Mesenchymal stem cell (in vitro differentiated cells and primary cell): ENCODE measurements around the gene COLQ.

Source experiments
- DNase-seq: peaks from one replicate; pipeline ENCODE4 v3.0.0-alpha.2; 2013
- H2AFZ ChIP-seq: one replicate; pipeline ENCODE4 v1.6.1; 2013; ENCODE audit warnings: low read depth, mild to moderate bottlenecking, control low read depth, inconsistent platforms, low read length, moderate library complexity
- H2AK5ac ChIP-seq: 2 replicates; pipeline ENCODE4 v1.6.1; 2013; ENCODE audit warnings: low read length, moderate library complexity, mild to moderate bottlenecking, inconsistent platforms; ENCODE audit not compliant: severe bottlenecking
- H2BK120ac ChIP-seq: one replicate; pipeline ENCODE4 v1.6.1; 2013; ENCODE audit warnings: low read depth, mild to moderate bottlenecking, inconsistent platforms, low read length, moderate library complexity
- H2BK12ac ChIP-seq, 2 experiments: one replicate each; pipeline ENCODE4 v1.6.1; 2013; ENCODE audit warnings: inconsistent platforms in 2 of 2, low read length in 2 of 2, mild to moderate bottlenecking in 2 of 2, moderate library complexity in 2 of 2, control low read depth in 1 of 2
- H2BK15ac ChIP-seq: one replicate; pipeline ENCODE4 v1.6.1; 2013; ENCODE audit warnings: mild to moderate bottlenecking, low read depth, inconsistent platforms; ENCODE audit not compliant: poor library complexity, severe bottlenecking
- H2BK5ac ChIP-seq: 2 replicates; pipeline ENCODE4 v1.6.1; 2013; ENCODE audit warnings: low read depth, mild to moderate bottlenecking, low read length, control low read depth, inconsistent platforms; ENCODE audit not compliant: poor library complexity, severe bottlenecking
- H3K14ac ChIP-seq, 2 experiments: one replicate each; pipeline ENCODE4 v1.6.1; 2013; ENCODE audit warnings: inconsistent platforms in 2 of 2, low read length in 2 of 2, control low read depth in 1 of 2, mild to moderate bottlenecking in 1 of 2, moderate library complexity in 1 of 2
- H3K18ac ChIP-seq, 2 experiments: one replicate each; pipeline ENCODE4 v1.6.1; 2013; ENCODE audit warnings: inconsistent platforms in 2 of 2, low read length in 2 of 2, control low read depth in 1 of 2, low read depth in 1 of 2, mild to moderate bottlenecking in 1 of 2
- H3K23ac ChIP-seq, 2 experiments: one replicate each; pipeline ENCODE4 v1.6.1; 2013; ENCODE audit warnings: inconsistent platforms in 2 of 2, low read length in 2 of 2, mild to moderate bottlenecking in 2 of 2, moderate library complexity in 2 of 2, control low read depth in 1 of 2
- H3K27ac ChIP-seq: 2 replicates; pipeline ENCODE4 v1.5.1; 2013; ENCODE audit warnings: mild to moderate bottlenecking, moderate library complexity, low read length, control low read depth, inconsistent platforms; ENCODE audit not compliant: poor library complexity, severe bottlenecking
- H3K27me3 ChIP-seq, 2 experiments: 2 replicates each; pipeline versions ENCODE4 v1.6.1 to v1.7.0; 2013; ENCODE audit warnings: low read length in 2 of 2, mild to moderate bottlenecking in 2 of 2, moderate library complexity in 2 of 2, control low read depth in 1 of 2, inconsistent platforms in 1 of 2; ENCODE audit not compliant: control insufficient read depth in 1 of 2, insufficient read depth in 1 of 2
- H3K36me3 ChIP-seq, 2 experiments: 2 replicates each; pipeline versions ENCODE4 v1.6.1 to v1.7.0; 2013; ENCODE audit warnings: low read length in 2 of 2, control low read depth in 1 of 2, inconsistent platforms in 1 of 2, low read depth in 1 of 2, mild to moderate bottlenecking in 1 of 2; ENCODE audit not compliant: insufficient read depth in 2 of 2, control insufficient read depth in 1 of 2
- H3K4ac ChIP-seq, 2 experiments: one replicate each; pipeline ENCODE4 v1.6.1; 2013; ENCODE audit warnings: inconsistent platforms in 2 of 2, low read length in 2 of 2, mild to moderate bottlenecking in 2 of 2, moderate library complexity in 2 of 2, control low read depth in 1 of 2, low read depth in 1 of 2
- H3K4me1 ChIP-seq: 2 replicates; pipeline ENCODE4 v1.6.1; 2013; ENCODE audit warnings: low read depth, low read length, control low read depth; ENCODE audit not compliant: control insufficient read depth, insufficient read depth
- H3K4me2 ChIP-seq: 2 replicates; pipeline ENCODE4 v1.6.1; 2013; ENCODE audit warnings: low read length, mild to moderate bottlenecking, inconsistent platforms; ENCODE audit not compliant: poor library complexity, severe bottlenecking
- H3K4me3 ChIP-seq, 2 experiments: 2 replicates each; pipeline versions ENCODE4 v1.5.1 to v1.7.0; 2013; ENCODE audit warnings: low read length in 2 of 2, mild to moderate bottlenecking in 2 of 2, control low read depth in 1 of 2, low read depth in 1 of 2; ENCODE audit not compliant: insufficient read depth in 1 of 2
- H3K79me1 ChIP-seq: replicated peaks from 2 replicates; pipeline ENCODE4 v1.6.1; 2013; ENCODE audit warnings: mild to moderate bottlenecking, control low read depth, low read length, inconsistent platforms; ENCODE audit not compliant: poor library complexity, severe bottlenecking
- H3K9ac ChIP-seq: 2 replicates; pipeline ENCODE4 v1.7.0; 2013; ENCODE audit warnings: mild to moderate bottlenecking, low read length, moderate library complexity
- H3K9me3 ChIP-seq: 2 replicates; pipeline ENCODE4 v1.7.0; 2013; ENCODE audit warnings: mild to moderate bottlenecking, low read length; ENCODE audit not compliant: control insufficient read depth
- H4K8ac ChIP-seq: one replicate; pipeline ENCODE4 v1.6.1; 2013; ENCODE audit warnings: inconsistent platforms, mild to moderate bottlenecking, low read length, moderate library complexity
- H4K91ac ChIP-seq: one replicate; pipeline ENCODE4 v1.6.1; 2013; ENCODE audit warnings: mild to moderate bottlenecking, low read length, inconsistent platforms
- WGBS: methylation state at CpG from one replicate; pipeline ENCODE4 v1.1.7; 2013; ENCODE audit warnings: mixed read lengths; 5-methylcytosine and 5-hydroxymethylcytosine counted together

Gene COLQ

GRCh38 chr3:15476378-15476777 is 45.1 kb downstream of the COLQ start:
- no peak overlapping the region for H3K18ac ChIP-seq
- no peak overlapping the region for H2AK5ac ChIP-seq
- no peak overlapping the region for H3K23ac ChIP-seq
- no peak overlapping the region for H2BK120ac ChIP-seq
- no peak overlapping the region for H3K4ac ChIP-seq
- no peak overlapping the region for H4K91ac ChIP-seq
- H2BK5ac ChIP-seq = no peak overlapping the region
- peaks cover 0 to 21% of the 10 kb centered on the region in 2 experiments for H3K36me3 ChIP-seq
- no peak overlapping the region for H2BK12ac ChIP-seq
- no peak overlapping the region for H3K9ac ChIP-seq
- no peak overlapping the region for H3K4me3 ChIP-seq
- no peaks in the 10 kb centered on the region for H3K4me1 ChIP-seq
- no peak overlapping the region for H3K27ac ChIP-seq
- WGBS = 84% methylated on average over 3 of the region's 3 CpGs
- no peak for DNase-seq
- H2AFZ ChIP-seq = no peak overlapping the region
- no peaks in the 10 kb centered on the region for H3K79me1 ChIP-seq
- H2BK15ac ChIP-seq = no peak overlapping the region
- no peak overlapping the region for H3K14ac ChIP-seq
- no peaks in the 10 kb centered on the region for H3K27me3 ChIP-seq
- H4K8ac ChIP-seq = no peak overlapping the region
- no peak overlapping the region for H3K4me2 ChIP-seq
- no peaks in the 10 kb centered on the region for H3K9me3 ChIP-seq

DNA sequence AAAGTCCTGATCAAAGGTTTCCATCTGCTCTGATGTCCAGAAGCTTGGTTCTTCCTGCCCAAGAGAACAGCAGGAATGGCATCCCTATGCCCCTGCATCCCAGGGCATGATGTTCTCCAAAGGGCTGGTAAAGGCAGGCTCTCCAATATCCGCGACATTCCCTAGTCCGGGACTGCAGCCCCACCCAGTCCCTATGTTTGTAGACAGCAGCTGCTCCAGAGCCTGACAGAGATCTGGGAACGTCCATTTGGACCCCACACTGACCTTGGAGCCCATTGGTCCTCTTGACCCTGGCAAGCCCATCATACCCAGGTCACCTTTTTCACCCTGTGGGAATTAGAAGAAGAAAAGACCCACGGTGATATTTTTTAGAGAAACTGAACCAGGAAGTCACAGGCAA is 46.3 kb downstream of the COLQ start:
- Histone ChIP-seq H2BK120ac (no peak overlapping the region), H3K36me3 (peaks cover 0 to 25% of the 10 kb centered on the region in 2 experiments), H2AK5ac (no peak overlapping the region), H3K23ac (no peak overlapping the region), H3K14ac (no peak overlapping the region), H3K9ac (no peak overlapping the region), H2BK15ac (no peak overlapping the region), H3K27me3 (no peaks in the 10 kb centered on the region), H4K91ac (no peak overlapping the region), H3K18ac (no peak overlapping the region), H2BK5ac (no peak overlapping the region), H3K4me3 (no peak overlapping the region), H3K4me1 (no peaks in the 10 kb centered on the region), H3K9me3 (no peaks in the 10 kb centered on the region), H3K4ac (no peak overlapping the region), H3K79me1 (no peaks in the 10 kb centered on the region), H2AFZ (no peak overlapping the region), H3K27ac (no peak overlapping the region), H2BK12ac (no peak overlapping the region), H4K8ac (no peak overlapping the region), H3K4me2 (no peak overlapping the region)
- 50% methylated on average over 5 of the region's 5 CpGs for WGBS
- DNase-seq = no peak

- Histone ChIP-seq H2AFZ (no peak overlapping the region), H3K36me3 (peaks cover 0 to 28% of the 10 kb centered on the region in 2 experiments), H2BK15ac (no peak overlapping the region), H2BK120ac (no peak overlapping the region), H2BK12ac (no peak overlapping the region), H3K18ac (no peak overlapping the region), H4K8ac (no peak overlapping the region), H3K4me2 (no peak overlapping the region), H3K4ac (no peak overlapping the region), H3K79me1 (no peaks in the 10 kb centered on the region), H3K9ac (no peak overlapping the region), H3K23ac (no peak overlapping the region), H3K9me3 (no peaks in the 10 kb centered on the region), H3K27ac (no peak overlapping the region), H3K4me1 (no peaks in the 10 kb centered on the region), H4K91ac (no peak overlapping the region), H3K14ac (no peak overlapping the region), H2BK5ac (no peak overlapping the region), H3K27me3 (no peaks in the 10 kb centered on the region), H3K4me3 (no peak overlapping the region), H2AK5ac (no peak overlapping the region)
- 50% methylated on average over 2 of the region's 3 CpGs for WGBS
- no peak for DNase-seq
These were observed 49.6 kb downstream of the COLQ start for GRCh38 chr3:15471861-15472260.

- no peak overlapping the region for H2AFZ ChIP-seq
- H3K4me3 ChIP-seq = no peak overlapping the region
- H3K27me3 ChIP-seq = no peaks in the 10 kb centered on the region
- H3K36me3 ChIP-seq = peaks cover 0 to 30% of the 10 kb centered on the region in 2 experiments
- H3K4me1 ChIP-seq = no peaks in the 10 kb centered on the region
- H2BK15ac ChIP-seq = no peak overlapping the region
- no peak overlapping the region for H3K14ac ChIP-seq
- no peak overlapping the region for H2BK120ac ChIP-seq
- H3K23ac ChIP-seq = no peak overlapping the region
- H2AK5ac ChIP-seq = no peak overlapping the region
- H2BK12ac ChIP-seq = no peak overlapping the region
- H2BK5ac ChIP-seq = no peak overlapping the region
- no peak overlapping the region for H4K8ac ChIP-seq
- H3K4me2 ChIP-seq = no peak overlapping the region
- H3K9ac ChIP-seq = no peak overlapping the region
- H3K79me1 ChIP-seq = no peaks in the 10 kb centered on the region
- no peaks in the 10 kb centered on the region for H3K9me3 ChIP-seq
- 93% methylated on average over 2 of the region's 2 CpGs for WGBS
- no peak overlapping the region for H3K18ac ChIP-seq
- no peak overlapping the region for H3K4ac ChIP-seq
- H4K91ac ChIP-seq = no peak overlapping the region
- no peak overlapping the region for H3K27ac ChIP-seq
- no peak for DNase-seq
These were observed 50.7 kb downstream of the COLQ start for GRCh38 chr3:15470849-15471248.
